Measurements from ENCODE around the gene RNASE13. TPM values are rescaled to one million over a fixed set of nuclear protein-coding genes. Genes with fewer than 3 reads are reported as not detected.

The RNASE13 gene, protein sequence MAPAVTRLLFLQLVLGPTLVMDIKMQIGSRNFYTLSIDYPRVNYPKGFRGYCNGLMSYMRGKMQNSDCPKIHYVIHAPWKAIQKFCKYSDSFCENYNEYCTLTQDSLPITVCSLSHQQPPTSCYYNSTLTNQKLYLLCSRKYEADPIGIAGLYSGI
- total RNA-seq (2012; rRNA removed) = not detected in 2 replicates

DNA sequence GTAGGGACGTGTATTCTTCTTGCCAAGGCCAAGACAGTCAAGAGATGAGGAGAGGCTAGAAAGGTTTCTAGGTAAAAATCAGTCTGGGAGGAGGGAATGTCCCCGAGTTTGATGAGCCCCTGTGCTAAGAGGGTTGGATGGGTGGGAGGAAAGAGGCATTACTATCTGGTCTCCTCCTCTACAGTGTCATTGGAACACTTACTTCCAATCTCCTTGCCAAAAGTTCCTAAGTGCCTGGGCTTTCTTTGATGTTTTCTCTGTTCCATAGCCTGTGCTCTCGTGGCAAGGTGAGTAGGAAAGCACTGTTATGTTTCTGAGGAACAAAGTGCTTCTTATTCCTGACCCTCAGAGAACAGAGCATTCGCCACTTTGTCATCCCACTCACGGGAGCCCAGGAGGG is at the start of gene RNASE13:
Gene RNASE13 (minus strand): TSS at position 101 of the 400 bp plus-strand sequence. CDS start 519 bp downstream, outside the sequence.
- no peak within 1 kb of the TSS for H3K9ac ChIP-seq (ENCODE audit: low read depth, low read length)
- no peak within 1 kb of the TSS for H3K4me3 ChIP-seq (ENCODE audit: low read length)
- peaks cover 72% of the 10 kb centered on the region for H3K27me3 ChIP-seq (ENCODE audit: control insufficient read depth, insufficient read depth, low read length)
- peaks cover 12% of the 10 kb centered on the region for H3K4me1 ChIP-seq (ENCODE audit: control insufficient read depth, insufficient read depth, low read length)
- no peak within 1 kb of the TSS for H3K4me2 ChIP-seq (ENCODE audit: low read length)
- no peaks in the 10 kb centered on the region for H3K9me3 ChIP-seq (replicated peaks; ENCODE audit: low read length)
- no peaks in the 10 kb centered on the region for H3K36me3 ChIP-seq (ENCODE audit: insufficient read depth, low read length)

GRCh38 chr14:21084396-21084795 is 49.8 kb upstream of the RNASE13 start:
- peaks cover 18% of the 10 kb centered on the region for H3K4me1 ChIP-seq (ENCODE audit: control insufficient read depth, insufficient read depth, low read length)
- H3K9ac ChIP-seq (ENCODE audit: low read depth, low read length) = no peak overlapping the region

GRCh38 chr14:21083565-21084325 is 49.1 kb upstream of the RNASE13 start:
- H3K4me2 ChIP-seq (ENCODE audit: low read length) = no peak overlapping the region
- peaks cover 78% of the 10 kb centered on the region for H3K36me3 ChIP-seq (ENCODE audit: insufficient read depth, low read length)
- no peak overlapping the region for H3K9ac ChIP-seq (ENCODE audit: low read depth, low read length)

More at GRCh38 chr14:21084396-21084795, 49.8 kb upstream of the RNASE13 start:
- H3K4me3 ChIP-seq (ENCODE audit: low read length) = no peak overlapping the region
- no peak overlapping the region for H3K4me2 ChIP-seq (ENCODE audit: low read length)
- no peaks in the 10 kb centered on the region for H3K9me3 ChIP-seq (replicated peaks; ENCODE audit: low read length)
- peaks cover 77% of the 10 kb centered on the region for H3K36me3 ChIP-seq (ENCODE audit: insufficient read depth, low read length)
- H3K27me3 ChIP-seq (ENCODE audit: control insufficient read depth, insufficient read depth, low read length) = no peaks in the 10 kb centered on the region

GRCh38 chr14:21081521-21082142 is 47.0 kb upstream of the RNASE13 start:
- Histone ChIP-seq H3K36me3 (ENCODE audit: insufficient read depth, low read length) (peaks cover 89% of the 10 kb centered on the region), H3K4me2 (ENCODE audit: low read length) (no peak overlapping the region), H3K9ac (ENCODE audit: low read depth, low read length) (no peak overlapping the region), H3K4me3 (ENCODE audit: low read length) (no peak overlapping the region), H3K9me3 (replicated peaks; ENCODE audit: low read length) (no peaks in the 10 kb centered on the region), H3K27me3 (ENCODE audit: control insufficient read depth, insufficient read depth, low read length) (no peaks in the 10 kb centered on the region), H3K4me1 (ENCODE audit: control insufficient read depth, insufficient read depth, low read length) (no peaks in the 10 kb centered on the region)

More at GRCh38 chr14:21083565-21084325, 49.1 kb upstream of the RNASE13 start:
- Histone ChIP-seq H3K4me3 (ENCODE audit: low read length) (no peak overlapping the region), H3K27me3 (ENCODE audit: control insufficient read depth, insufficient read depth, low read length) (no peaks in the 10 kb centered on the region), H3K4me1 (ENCODE audit: control insufficient read depth, insufficient read depth, low read length) (peaks cover 17% of the 10 kb centered on the region), H3K9me3 (replicated peaks; ENCODE audit: low read length) (no peaks in the 10 kb centered on the region)

DNA sequence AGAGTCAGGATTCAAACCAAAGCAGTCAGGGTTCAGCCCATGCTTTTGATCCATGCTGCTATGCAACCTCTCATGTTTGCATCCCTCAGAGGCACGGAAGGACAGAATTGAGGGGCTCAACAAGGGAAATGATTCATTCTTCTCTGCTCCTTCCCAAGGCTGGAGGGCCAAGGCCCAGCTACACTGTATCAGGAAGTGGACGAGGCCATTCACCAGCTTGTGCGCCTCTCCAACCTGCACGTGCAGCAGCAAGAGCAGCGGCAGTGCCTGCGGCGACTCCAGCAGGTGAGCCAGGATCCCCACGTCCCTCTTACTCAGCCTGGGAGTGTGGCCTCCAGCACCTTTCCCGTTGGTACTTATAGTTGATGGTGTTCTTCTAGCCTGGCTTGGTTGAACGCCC is 44.1 kb upstream of the RNASE13 start:
- H3K4me2 ChIP-seq (ENCODE audit: low read length) = no peak overlapping the region
- H3K4me1 ChIP-seq (ENCODE audit: control insufficient read depth, insufficient read depth, low read length) = no peaks in the 10 kb centered on the region
- no peaks in the 10 kb centered on the region for H3K9me3 ChIP-seq (replicated peaks; ENCODE audit: low read length)
- no peak overlapping the region for H3K4me3 ChIP-seq (ENCODE audit: low read length)
- H3K9ac ChIP-seq (ENCODE audit: low read depth, low read length) = no peak overlapping the region
- H3K27me3 ChIP-seq (ENCODE audit: control insufficient read depth, insufficient read depth, low read length) = no peaks in the 10 kb centered on the region
- peaks cover 89% of the 10 kb centered on the region for H3K36me3 ChIP-seq (ENCODE audit: insufficient read depth, low read length)

DNA sequence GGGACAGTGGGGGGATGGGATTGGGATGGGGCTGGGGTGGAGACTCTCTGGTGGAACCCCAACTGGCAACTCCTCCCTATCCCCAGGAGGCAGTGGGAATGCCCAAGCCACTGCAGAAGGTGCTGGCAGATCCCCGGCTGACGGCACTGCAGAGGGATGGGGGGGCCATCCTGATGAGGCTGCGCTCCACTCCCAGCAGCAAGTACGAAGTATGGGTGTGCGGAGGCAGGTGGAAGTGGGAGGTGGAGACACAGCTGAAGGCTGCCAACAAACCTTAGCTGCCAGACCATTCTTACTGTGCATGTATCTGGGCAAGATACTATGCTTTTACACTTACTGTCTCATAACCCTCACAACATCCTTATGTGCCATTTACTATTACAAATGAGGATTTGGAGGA is 43.7 kb upstream of the RNASE13 start:
- H3K9ac ChIP-seq (ENCODE audit: low read depth, low read length) = no peak overlapping the region
- H3K27me3 ChIP-seq (ENCODE audit: control insufficient read depth, insufficient read depth, low read length) = no peaks in the 10 kb centered on the region
- no peak overlapping the region for H3K4me3 ChIP-seq (ENCODE audit: low read length)
- H3K4me1 ChIP-seq (ENCODE audit: control insufficient read depth, insufficient read depth, low read length) = no peaks in the 10 kb centered on the region
- no peaks in the 10 kb centered on the region for H3K9me3 ChIP-seq (replicated peaks; ENCODE audit: low read length)
- no peak overlapping the region for H3K4me2 ChIP-seq (ENCODE audit: low read length)
- H3K36me3 ChIP-seq (ENCODE audit: insufficient read depth, low read length) = peaks cover 93% of the 10 kb centered on the region

DNA sequence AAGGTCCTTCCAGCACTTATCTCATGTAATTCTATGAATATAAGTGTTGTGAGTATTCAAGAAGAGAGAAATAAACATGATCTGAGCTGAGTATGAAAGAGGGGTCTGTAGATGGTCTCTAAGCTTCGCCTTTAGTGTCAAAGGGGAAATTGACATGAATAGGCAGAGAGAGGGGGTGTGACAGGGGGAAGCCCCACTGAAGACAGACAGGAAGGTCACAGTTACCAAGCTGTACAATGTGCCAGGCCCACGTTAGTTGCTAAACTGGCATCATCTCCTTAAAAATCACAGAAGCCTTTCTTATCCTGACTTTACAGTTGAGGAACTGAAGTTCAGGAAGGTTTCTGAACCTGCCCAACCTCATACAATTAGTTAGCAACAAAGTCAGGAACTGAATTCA is 43.1 kb upstream of the RNASE13 start:
- no peaks in the 10 kb centered on the region for H3K27me3 ChIP-seq (ENCODE audit: control insufficient read depth, insufficient read depth, low read length)
- no peak overlapping the region for H3K9ac ChIP-seq (ENCODE audit: low read depth, low read length)
- H3K4me1 ChIP-seq (ENCODE audit: control insufficient read depth, insufficient read depth, low read length) = peaks cover 5% of the 10 kb centered on the region
- H3K4me3 ChIP-seq (ENCODE audit: low read length) = no peak overlapping the region
- H3K4me2 ChIP-seq (ENCODE audit: low read length) = no peak overlapping the region
- peaks cover 93% of the 10 kb centered on the region for H3K36me3 ChIP-seq (ENCODE audit: insufficient read depth, low read length)
- H3K9me3 ChIP-seq (replicated peaks; ENCODE audit: low read length) = no peaks in the 10 kb centered on the region

DNA sequence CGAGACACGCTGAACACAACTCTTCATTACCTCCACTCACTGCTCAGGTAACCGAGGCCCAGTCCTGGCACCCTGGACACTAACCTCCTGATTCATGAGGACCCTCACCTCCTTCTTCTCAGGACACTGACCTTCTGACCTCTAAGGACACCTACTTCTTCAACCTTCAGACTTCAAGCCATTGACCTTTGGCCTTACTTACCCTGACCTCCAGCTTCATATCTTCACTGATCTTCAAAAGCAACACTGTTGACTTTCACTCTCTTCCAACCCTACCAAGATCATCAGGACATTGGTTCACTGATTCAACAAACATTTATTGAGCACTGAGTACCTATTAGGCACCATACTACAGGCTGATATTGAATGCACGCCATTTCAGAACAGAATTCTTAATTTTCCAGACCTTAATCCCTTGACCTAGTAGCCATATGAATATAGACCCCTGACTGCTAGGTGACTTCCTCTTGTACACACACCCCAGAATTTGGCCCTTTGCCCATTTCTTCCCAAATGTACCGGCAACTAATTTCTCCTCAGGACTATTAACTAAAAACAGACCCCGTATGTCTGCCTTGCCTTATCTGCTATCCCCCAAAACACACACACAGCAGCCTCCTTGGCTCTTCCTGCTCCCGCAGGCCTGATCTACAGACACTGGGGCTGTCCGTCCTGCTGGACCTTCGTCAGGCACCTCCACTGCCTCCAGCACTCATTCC is 41.3 kb upstream of the RNASE13 start:
- H3K4me1 ChIP-seq (ENCODE audit: control insufficient read depth, insufficient read depth, low read length) = peaks cover 16% of the 10 kb centered on the region
- H3K4me3 ChIP-seq (ENCODE audit: low read length) = no peak overlapping the region
- H3K9me3 ChIP-seq (replicated peaks; ENCODE audit: low read length) = no peaks in the 10 kb centered on the region
- no peak overlapping the region for H3K4me2 ChIP-seq (ENCODE audit: low read length)
- H3K9ac ChIP-seq (ENCODE audit: low read depth, low read length) = no peak overlapping the region
- H3K36me3 ChIP-seq (ENCODE audit: insufficient read depth, low read length) = peaks cover 79% of the 10 kb centered on the region
- H3K27me3 ChIP-seq (ENCODE audit: control insufficient read depth, insufficient read depth, low read length) = no peaks in the 10 kb centered on the region

- Histone ChIP-seq H3K36me3 (ENCODE audit: insufficient read depth, low read length) (peaks cover 67% of the 10 kb centered on the region), H3K27me3 (ENCODE audit: control insufficient read depth, insufficient read depth, low read length) (no peaks in the 10 kb centered on the region), H3K9me3 (replicated peaks; ENCODE audit: low read length) (no peaks in the 10 kb centered on the region), H3K4me3 (ENCODE audit: low read length) (no peak overlapping the region), H3K4me1 (ENCODE audit: control insufficient read depth, insufficient read depth, low read length) (peaks cover 19% of the 10 kb centered on the region), H3K4me2 (ENCODE audit: low read length) (no peak overlapping the region), H3K9ac (ENCODE audit: low read depth, low read length) (no peak overlapping the region)
These were observed 40.0 kb upstream of the RNASE13 start for GRCh38 chr14:21074398-21075272.

DNA sequence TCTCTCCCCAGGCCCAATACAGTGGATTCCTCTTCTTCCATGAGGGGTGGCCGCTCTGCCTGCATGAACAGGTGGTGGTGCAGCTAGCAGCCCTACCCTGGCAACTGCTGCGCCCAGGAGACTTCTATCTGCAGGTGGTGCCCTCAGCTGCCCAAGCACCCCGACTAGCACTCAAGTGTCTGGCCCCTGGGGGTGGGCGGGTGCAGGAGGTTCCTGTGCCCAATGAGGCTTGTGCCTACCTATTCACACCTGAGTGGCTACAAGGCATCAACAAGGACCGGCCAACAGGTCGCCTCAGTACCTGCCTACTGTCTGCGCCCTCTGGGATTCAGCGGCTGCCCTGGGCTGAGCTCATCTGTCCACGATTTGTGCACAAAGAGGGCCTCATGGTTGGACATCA is 39.3 kb upstream of the RNASE13 start:
- Histone ChIP-seq H3K4me2 (ENCODE audit: low read length) (no peak overlapping the region), H3K27me3 (ENCODE audit: control insufficient read depth, insufficient read depth, low read length) (no peaks in the 10 kb centered on the region), H3K9ac (ENCODE audit: low read depth, low read length) (no peak overlapping the region), H3K4me3 (ENCODE audit: low read length) (no peak overlapping the region), H3K9me3 (replicated peaks; ENCODE audit: low read length) (no peaks in the 10 kb centered on the region), H3K36me3 (ENCODE audit: insufficient read depth, low read length) (peaks cover 59% of the 10 kb centered on the region), H3K4me1 (ENCODE audit: control insufficient read depth, insufficient read depth, low read length) (peaks cover 26% of the 10 kb centered on the region)

Data from skeletal muscle satellite cell (primary cell).